HG03025 (cell line): ENCODE data around the gene JARID2.

ENCODE experiments used
- ATAC-seq: cut with Tn5 transposase; IDR thresholded peaks from one replicate; pipeline ENCODE4 v1.9.1; 2021; ENCODE audit warnings: mild to moderate bottlenecking, moderate library complexity; ENCODE audit not compliant: unreplicated experiment, low FRiP score

Gene JARID2

GRCh38 chr6:15547400-15547799 is 301.5 kb downstream of the JARID2 start:
- no peak for ATAC-seq

DNA sequence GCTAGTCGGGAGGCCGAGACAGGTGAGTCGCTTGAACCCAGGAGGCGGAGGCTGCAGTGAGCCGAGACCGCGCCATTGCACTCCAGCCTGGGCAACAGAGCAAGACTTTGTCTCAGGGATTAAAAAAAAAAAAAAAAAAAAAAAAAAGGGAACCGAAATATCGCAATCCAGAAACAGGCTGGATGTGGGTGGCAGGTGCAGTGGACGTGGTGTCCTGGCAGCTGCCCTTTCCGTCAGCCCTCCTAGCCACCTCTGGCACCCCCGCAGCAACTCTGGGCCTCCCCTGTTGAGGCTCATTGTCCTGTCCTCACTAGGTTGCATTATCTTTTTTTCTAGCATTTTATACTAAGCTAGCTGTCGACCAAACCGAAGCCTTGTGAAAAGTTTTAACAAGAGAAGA is 303.5 kb downstream of the JARID2 start:
- ATAC-seq, result no peak

GRCh38 chr6:15550546-15551123 is 304.8 kb downstream of the JARID2 start:
- no peak for ATAC-seq

GRCh38 chr6:15551262-15551661 is 305.4 kb downstream of the JARID2 start:
- no peak for ATAC-seq

DNA sequence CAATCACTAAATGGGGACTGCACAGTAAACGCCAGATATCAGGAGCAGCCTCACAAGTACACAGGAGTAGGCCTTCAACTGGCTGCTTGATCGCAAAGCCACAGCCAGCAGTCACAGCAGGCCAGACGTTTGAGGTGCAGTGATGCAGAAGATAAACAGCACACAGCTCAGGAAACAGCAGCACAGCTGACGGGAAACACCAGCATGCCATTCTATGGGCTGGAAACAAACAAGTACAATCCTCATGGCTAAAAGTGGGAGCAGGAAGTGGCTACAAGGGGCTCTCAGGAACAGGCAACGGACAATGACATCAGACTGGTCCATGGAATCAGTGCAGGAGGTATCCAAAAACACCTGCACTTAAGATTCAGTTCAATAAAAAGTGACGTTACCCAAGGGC is 305.9 kb downstream of the JARID2 start:
- no peak for ATAC-seq

- no peak for ATAC-seq
Observed at GRCh38 chr6:15553031-15553430, 307.2 kb downstream of the JARID2 start.

DNA sequence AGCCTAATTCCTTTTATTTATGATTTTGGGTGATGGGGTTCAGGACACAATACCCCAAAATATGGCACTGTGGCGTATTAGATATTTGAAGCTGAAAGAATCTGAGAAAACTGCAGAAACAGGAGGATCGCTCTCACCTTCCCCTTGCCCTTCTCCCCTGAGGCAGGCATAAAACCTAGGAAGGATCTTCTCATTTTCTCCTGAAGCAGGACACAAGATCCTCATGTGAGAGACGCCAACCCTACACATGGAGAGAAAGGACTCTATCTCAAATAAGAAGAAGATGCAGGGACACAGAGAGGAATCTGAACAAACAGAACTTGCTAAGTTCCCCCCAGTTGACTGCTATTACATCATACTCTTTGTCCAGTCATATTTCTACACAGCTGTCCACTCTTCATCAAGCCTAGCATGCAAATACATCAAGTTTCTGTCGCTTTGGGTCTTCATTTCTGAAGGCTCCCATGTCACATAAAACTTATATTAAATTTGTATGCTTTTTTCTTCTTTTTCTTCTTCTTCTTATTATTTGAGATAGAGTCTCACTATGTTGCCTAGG is 307.9 kb downstream of the JARID2 start:
- no peak for ATAC-seq

DNA sequence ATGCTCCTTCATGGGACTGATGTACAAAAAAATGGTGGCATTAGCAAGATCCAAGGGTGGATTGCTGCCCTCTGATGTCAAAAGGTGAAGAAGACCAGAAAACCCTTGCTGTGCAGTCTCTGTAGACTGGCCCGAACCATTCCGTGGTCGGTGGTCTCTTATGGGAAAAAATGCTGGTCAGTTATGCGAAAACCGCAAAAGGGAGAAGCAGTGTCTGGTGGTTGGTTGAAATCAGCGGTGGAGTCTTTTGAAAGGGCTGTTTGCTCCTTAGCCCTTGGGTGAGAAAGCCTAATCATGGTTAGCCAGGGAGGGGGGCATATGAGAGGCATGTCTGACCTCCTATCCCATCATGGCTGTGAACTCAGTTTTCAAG is 308.8 kb downstream of the JARID2 start:
- no peak for ATAC-seq

DNA sequence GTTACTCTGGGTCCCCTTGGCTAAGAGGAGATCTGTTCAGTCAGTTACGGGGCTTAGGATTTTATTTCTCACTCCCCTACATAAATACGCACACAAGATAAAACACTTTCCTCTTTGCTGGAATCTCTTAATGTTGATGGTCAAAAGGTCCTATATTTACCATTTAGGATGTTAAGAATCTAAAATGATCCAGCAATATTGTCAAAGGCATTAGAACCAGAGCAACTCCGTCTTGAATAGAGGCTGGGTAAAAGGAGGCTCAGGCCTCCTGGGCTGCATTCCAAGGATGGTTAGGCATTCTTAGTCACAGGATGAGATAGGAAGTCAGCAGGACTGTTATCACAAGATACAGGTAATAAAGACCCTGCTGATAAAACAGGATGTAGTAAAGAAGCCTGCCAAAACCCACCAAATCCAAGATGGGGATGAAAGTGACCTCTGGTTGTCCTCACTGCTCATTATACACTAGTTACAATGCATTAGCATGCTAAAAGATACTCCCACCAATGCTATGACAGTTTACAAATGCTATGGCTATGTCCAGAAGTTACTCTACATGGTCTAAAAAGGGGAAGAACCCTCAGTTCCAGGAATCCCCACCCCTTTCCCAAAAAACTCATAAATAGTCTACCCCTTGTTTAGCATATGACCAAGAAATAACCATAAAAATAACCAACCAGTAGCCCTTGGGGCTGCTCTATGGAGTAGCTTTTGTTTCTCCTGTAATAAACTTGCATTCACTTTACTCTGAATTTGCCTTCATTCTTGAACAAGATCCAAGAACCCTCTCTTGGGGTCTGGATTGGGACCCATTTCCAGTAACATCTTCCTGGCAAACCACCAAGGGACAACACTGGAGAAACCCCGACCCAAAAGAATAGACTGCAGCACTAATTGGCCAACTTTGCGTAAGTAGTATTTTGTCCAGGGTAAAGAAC is 309.5 kb downstream of the JARID2 start:
- no peak for ATAC-seq

- ATAC-seq, result no peak
Observed at GRCh38 chr6:15556711-15557110, 310.8 kb downstream of the JARID2 start.

- ATAC-seq, result no peak
Observed at GRCh38 chr6:15557174-15557573, 311.3 kb downstream of the JARID2 start.

GRCh38 chr6:15560713-15561112 is 314.8 kb downstream of the JARID2 start:
- no peak for ATAC-seq

DNA sequence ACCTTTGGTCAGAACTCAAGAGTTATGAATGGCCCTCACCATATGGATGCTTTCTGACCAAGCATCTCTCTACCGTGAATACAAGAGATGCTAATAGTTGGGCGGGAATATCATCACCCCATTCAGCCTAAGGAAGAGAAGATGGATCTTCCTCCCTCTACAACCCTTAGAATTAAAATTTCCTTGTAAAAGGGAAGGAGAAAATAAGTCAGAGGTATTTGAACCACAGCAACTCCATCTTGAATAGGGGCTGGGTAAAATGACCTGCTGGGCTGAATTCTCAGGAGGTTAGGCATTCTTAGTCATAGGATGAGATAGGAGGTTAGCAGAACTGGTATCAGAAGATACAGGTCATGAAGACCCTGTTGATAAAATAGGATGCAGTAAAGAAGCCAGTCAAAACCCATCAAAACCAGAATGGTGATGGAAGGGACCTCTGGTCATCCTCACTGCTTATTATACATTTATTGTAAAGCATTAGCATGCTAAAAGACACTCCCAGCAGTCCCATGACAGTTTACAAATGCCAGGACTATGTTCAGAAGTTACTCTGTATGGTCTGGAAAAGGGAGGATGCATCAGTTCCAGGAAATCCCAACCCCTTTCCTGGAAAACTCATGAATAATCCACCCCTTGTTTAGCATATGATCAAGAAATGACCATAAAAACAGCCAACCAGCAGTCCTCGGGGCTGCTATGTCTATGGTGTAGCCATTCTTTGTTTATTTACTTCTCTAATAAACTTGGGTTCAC is 315.8 kb downstream of the JARID2 start:
- no peak for ATAC-seq

DNA sequence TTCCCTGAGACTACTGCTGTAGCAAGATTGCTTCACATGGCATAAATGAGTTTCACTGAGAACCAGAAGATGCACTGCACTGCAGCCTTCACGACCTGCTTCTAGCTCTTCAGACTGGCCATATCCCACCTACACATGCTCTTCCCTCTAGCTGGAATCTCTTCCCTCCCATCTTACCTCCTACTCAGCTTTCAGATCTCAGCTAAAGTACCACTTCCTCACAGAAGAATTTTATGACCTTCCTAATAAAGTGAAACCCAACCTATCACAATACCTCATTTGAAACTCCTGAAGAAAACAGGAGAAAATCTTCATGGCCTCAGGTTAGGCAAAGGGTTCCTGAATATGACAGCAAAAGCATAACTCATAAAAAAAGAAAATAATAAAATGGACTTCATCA is 317.1 kb downstream of the JARID2 start:
- no peak for ATAC-seq

- ATAC-seq, result no peak
Observed at GRCh38 chr6:15569035-15569995, 323.4 kb downstream of the JARID2 start.

GRCh38 chr6:15570171-15570570 is 324.3 kb downstream of the JARID2 start:
- no peak for ATAC-seq
